Calu3 (cell line): Measurements from ENCODE around the gene RRH. TPM values are rescaled to one million over a fixed set of nuclear protein-coding genes. Genes with fewer than 3 reads are reported as not detected.

Experiments
- BruUV-seq: library from RNA; stranded (reverse); fragments of 400-500 nt; replicated peaks from 2 replicates; lab custom pipeline; 2021; lab: Mats Ljungman, UMichigan
- CTCF ChIA-PET: fragments of 300-600 bp; sonication (Branson Sonifier 250); formaldehyde crosslinking; loops from one replicate; lab custom pipeline; 2022; ENCODE audit warnings: antibody characterized with exemption; lab: Charles Lee
- DNase-seq: peaks from one replicate; pipeline ENCODE4 v3.0.0; 2022
- H3K27ac Mint-ChIP-seq: one replicate; pipeline ENCODE4 v1.8.0; 2022; ENCODE audit warnings: mixed read lengths; ENCODE audit not compliant: unreplicated experiment
- H3K27me3 Mint-ChIP-seq: one replicate; pipeline ENCODE4 v1.8.0; 2022; ENCODE audit warnings: mixed read lengths; ENCODE audit not compliant: unreplicated experiment
- H3K36me3 Mint-ChIP-seq: one replicate; pipeline ENCODE4 v1.8.0; 2022; ENCODE audit warnings: mild to moderate bottlenecking, moderate library complexity, mixed read lengths; ENCODE audit not compliant: insufficient read depth, unreplicated experiment
- H3K4me1 Mint-ChIP-seq: one replicate; pipeline ENCODE4 v1.8.0; 2022; ENCODE audit warnings: mild to moderate bottlenecking, low read depth, mixed read lengths; ENCODE audit not compliant: unreplicated experiment
- H3K4me3 Mint-ChIP-seq: one replicate; pipeline ENCODE4 v1.8.0; 2022; ENCODE audit warnings: mild to moderate bottlenecking, low read depth, moderate library complexity, mixed read lengths; ENCODE audit not compliant: unreplicated experiment
- H3K9me3 Mint-ChIP-seq: one replicate; pipeline ENCODE4 v1.8.0; 2022; ENCODE audit warnings: low read depth, mixed read lengths; ENCODE audit not compliant: unreplicated experiment
- intact Hi-C: fragments of 100-400 bp; cut with micrococcal nuclease; formaldehyde crosslinking; loops from one replicate; pipeline ENCODE4 v1.10.0; 2022; ENCODE audit not compliant: unreplicated experiment
- total RNA-seq: library from RNA; stranded (reverse); gene quantifications from 2 replicates; pipeline ENCODE4 v1.2.3, GENCODE V29; 2022
- TF ChIP-seq, protein P1 (sequence below): fragments of 200-600 bp; IDR thresholded peaks from one replicate; pipeline ENCODE4 v1.8.0; 2022; ENCODE audit warnings: antibody characterized with exemption; ENCODE audit not compliant: unreplicated experiment

Gene RRH
- total RNA-seq, 1 experiment from 2014 or later = 0.33 TPM

DNA sequence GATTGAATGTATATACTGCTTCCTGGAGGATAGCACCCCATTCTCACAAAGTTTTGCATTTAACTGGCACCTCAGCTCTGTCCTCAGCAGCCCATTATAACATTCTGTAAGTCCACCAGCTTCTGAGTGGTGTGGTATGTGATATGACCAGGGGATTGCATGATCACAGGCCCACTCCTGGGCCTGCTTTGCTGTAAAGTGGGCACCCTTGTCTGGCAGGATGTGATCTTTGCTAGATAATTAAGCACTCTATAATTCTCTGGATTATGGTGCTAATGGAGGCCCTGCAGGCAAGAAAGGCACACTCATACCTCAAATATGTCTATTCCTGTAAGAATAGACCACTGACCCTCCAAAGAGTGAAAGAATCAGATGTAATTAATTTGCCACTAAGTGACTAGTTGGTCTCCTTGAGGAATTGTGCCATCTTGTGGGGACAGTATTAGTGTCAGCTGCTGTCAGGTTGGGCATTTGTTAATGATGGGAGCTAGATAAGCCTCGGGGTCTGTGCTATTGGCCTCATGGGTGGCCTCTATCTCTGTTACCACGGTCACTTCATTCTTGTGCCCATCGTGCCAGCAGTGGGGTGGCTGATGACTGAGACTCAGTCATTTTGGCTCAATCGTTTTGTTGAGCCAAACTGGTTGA, 23.7 kb upstream of the RRH start:
- intact Hi-C loops = loop anchor here (2.0 to 10.0 kb wide), 4 partner anchors 77 to 377 kb away; partner anchors contain the start of gene CASP6
- CTCF ChIA-PET = interaction anchor here (0.7 to 1.3 kb wide), 8 partner anchors 74 to 922 kb away, joined by 3 to 8 read pairs (median 6); partner anchors contain the start of genes CASP6, PLA2G12A and SEC24B
- no peak overlapping the region for H3K27ac Mint-ChIP-seq

GRCh38 chr4:109809655-109810054, 18.1 kb upstream of the RRH start:
- Mint-ChIP-seq H3K4me3 (no peak overlapping the region), H3K9me3 (no peaks in the 10 kb centered on the region), H3K36me3 (peaks cover 2% of the 10 kb centered on the region), H3K4me1 (no peaks in the 10 kb centered on the region), H3K27ac (no peak overlapping the region), H3K27me3 (no peaks in the 10 kb centered on the region)
- no peak for DNase-seq
- TF ChIP-seq, protein P1, sequence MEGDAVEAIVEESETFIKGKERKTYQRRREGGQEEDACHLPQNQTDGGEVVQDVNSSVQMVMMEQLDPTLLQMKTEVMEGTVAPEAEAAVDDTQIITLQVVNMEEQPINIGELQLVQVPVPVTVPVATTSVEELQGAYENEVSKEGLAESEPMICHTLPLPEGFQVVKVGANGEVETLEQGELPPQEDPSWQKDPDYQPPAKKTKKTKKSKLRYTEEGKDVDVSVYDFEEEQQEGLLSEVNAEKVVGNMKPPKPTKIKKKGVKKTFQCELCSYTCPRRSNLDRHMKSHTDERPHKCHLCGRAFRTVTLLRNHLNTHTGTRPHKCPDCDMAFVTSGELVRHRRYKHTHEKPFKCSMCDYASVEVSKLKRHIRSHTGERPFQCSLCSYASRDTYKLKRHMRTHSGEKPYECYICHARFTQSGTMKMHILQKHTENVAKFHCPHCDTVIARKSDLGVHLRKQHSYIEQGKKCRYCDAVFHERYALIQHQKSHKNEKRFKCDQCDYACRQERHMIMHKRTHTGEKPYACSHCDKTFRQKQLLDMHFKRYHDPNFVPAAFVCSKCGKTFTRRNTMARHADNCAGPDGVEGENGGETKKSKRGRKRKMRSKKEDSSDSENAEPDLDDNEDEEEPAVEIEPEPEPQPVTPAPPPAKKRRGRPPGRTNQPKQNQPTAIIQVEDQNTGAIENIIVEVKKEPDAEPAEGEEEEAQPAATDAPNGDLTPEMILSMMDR = no peak
- BruUV-seq = no TSS peak
- intact Hi-C loops = loop anchor here (10.0 kb wide), 1 partner anchor 235 kb away; no protein-coding TSS in a partner anchor
- CTCF ChIA-PET = no interaction called here

More for the DNA sequence above, 23.7 kb upstream of the RRH start:
- no peaks in the 10 kb centered on the region for H3K27me3 Mint-ChIP-seq
- peak; percentile 40 for DNase-seq
- no TSS peak for BruUV-seq
- TF ChIP-seq, protein P1 = peak; percentile 29
- no peak overlapping the region for H3K4me3 Mint-ChIP-seq
- H3K36me3 Mint-ChIP-seq = no peaks in the 10 kb centered on the region
- peaks cover 17% of the 10 kb centered on the region for H3K4me1 Mint-ChIP-seq
- no peaks in the 10 kb centered on the region for H3K9me3 Mint-ChIP-seq

DNA sequence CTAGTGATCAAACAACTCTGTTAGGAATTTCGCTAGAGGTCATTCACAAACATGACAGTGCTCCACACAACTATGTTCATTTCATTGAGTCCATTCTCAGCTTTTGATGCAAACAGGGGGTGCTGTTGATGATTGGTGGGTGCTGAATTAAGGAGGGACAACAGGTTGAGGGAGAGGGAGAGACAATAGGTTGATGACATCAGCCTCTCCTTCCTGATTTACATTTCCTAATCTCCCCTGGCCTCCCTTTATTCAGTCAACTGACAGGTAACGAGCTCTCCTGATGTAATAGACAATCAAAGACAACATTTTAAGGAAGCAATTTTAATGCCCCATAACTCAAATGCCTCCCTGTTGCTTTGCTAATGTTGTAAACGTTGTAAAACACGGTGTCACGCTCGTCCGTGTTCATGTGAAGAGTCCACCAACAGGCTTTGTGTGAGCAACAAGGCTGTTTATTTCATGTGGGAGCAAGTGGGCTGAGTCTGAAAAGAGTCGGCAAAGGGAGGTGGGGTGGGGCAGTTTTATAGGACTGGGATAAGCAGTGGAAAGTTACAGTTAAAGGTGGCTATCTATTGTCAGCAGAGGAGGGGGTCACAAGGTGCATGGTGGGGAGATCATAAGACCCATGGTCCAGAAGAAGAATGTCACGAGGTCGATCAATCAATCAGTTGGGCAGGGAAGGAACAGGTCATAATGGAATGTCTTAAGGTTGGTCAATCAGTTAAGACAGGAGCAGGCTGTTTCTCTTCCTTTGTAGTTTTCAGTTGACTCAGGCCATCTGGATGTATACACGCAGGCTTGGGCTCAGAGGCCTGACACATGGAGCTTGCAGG, 17.0 kb upstream of the RRH start:
- H3K27me3 Mint-ChIP-seq = no peaks in the 10 kb centered on the region
- H3K4me1 Mint-ChIP-seq = no peaks in the 10 kb centered on the region
- intact Hi-C loops = no loop called here
- H3K9me3 Mint-ChIP-seq = no peaks in the 10 kb centered on the region
- no peak overlapping the region for H3K27ac Mint-ChIP-seq
- H3K36me3 Mint-ChIP-seq = peaks cover 14% of the 10 kb centered on the region
- no TSS peak for BruUV-seq
- no peak overlapping the region for H3K4me3 Mint-ChIP-seq
- TF ChIP-seq, protein P1 = no peak
- CTCF ChIA-PET = no interaction called here
- no peak for DNase-seq

- peaks cover 23% of the 10 kb centered on the region for H3K36me3 Mint-ChIP-seq
- CTCF ChIA-PET = no interaction called here
- H3K27me3 Mint-ChIP-seq = no peaks in the 10 kb centered on the region
- H3K9me3 Mint-ChIP-seq = no peaks in the 10 kb centered on the region
- H3K4me3 Mint-ChIP-seq = no peak overlapping the region
- DNase-seq = no peak
- H3K4me1 Mint-ChIP-seq = peaks cover 4% of the 10 kb centered on the region
- no peak overlapping the region for H3K27ac Mint-ChIP-seq
- intact Hi-C loops = no loop called here
- TF ChIP-seq, protein P1 = no peak
- no TSS peak for BruUV-seq
These were observed 16.1 kb upstream of the RRH start for GRCh38 chr4:109811707-109812106.
